Mammary epithelial cell (primary cell): ENCODE data around the gene CPA1.

Experiments
- EZH2 ChIP-seq: IDR thresholded peaks from 2 replicates; pipeline ENCODE4 v1.6.1; 2012; ENCODE audit warnings: low read length, inconsistent platforms, borderline replicate concordance
- TF ChIP-seq, protein P1 (sequence below), 2 donors: IDR thresholded peaks in 1 of 2; conservative IDR thresholded peaks in 1 of 2; 2 replicates each; pipeline ENCODE4 v1.5.1; 2011 to 2012; ENCODE audit warnings: inconsistent platforms in 2 of 2, low read length in 2 of 2, mild to moderate bottlenecking in 2 of 2, control low read depth in 1 of 2, low read depth in 1 of 2; ENCODE audit not compliant: insufficient read depth in 1 of 2; ENCODE audit errors: extremely low read depth in 1 of 2

DNA sequence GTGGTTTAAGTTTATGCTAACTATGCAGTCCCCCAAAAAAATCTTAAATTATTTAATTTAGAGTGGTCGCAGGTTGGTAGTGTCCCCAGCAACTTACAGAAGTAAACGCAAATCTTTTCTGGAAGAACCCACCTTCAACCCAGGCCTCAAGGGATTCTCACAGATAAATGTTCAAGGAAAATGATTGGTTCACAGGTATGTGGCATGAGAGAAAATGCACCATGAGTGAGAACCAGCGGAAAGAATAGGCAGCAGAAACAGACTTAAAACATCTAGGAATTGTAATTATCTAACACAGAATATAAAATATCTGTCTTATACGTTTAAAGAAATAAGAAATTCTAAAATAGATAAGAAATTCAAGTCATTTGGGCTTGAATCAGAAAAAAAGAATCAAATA is 38.4 kb upstream of the CPA1 start:
- no peak for TF ChIP-seq EZH2
- TF ChIP-seq, protein P1, sequence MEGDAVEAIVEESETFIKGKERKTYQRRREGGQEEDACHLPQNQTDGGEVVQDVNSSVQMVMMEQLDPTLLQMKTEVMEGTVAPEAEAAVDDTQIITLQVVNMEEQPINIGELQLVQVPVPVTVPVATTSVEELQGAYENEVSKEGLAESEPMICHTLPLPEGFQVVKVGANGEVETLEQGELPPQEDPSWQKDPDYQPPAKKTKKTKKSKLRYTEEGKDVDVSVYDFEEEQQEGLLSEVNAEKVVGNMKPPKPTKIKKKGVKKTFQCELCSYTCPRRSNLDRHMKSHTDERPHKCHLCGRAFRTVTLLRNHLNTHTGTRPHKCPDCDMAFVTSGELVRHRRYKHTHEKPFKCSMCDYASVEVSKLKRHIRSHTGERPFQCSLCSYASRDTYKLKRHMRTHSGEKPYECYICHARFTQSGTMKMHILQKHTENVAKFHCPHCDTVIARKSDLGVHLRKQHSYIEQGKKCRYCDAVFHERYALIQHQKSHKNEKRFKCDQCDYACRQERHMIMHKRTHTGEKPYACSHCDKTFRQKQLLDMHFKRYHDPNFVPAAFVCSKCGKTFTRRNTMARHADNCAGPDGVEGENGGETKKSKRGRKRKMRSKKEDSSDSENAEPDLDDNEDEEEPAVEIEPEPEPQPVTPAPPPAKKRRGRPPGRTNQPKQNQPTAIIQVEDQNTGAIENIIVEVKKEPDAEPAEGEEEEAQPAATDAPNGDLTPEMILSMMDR (conservative IDR thresholded peaks at IDR 0.05 in 1 of 2, IDR thresholded peaks at IDR 0.05 in 1 of 2; ENCODE audit: extremely low read depth in 1 of 2, insufficient read depth in 1 of 2, low read depth in 1 of 2, low read length in 2 of 2), result no peak
